Activated CD4-positive, alpha-beta T cell treated with anti-CD3 and anti-CD28 coated beads, Interleukin-2, Interleukin-6, amounts not matched to agents 100 ng/mL and 50 ng/mL, durations not matched to agents 16 hours and 8 hours (primary cell): ENCODE measurements around the gene USP17L25.
A peak's percentile ranks its signal among the peaks of the same experiment; 100 is the strongest.
"Not testable (repeated sequence)": the region's sequence is repeated elsewhere in the genome, so short reads cannot be mapped to it uniquely, and the experiment has no call there.

Source experiments
- DNase-seq: peaks from one replicate; pipeline ENCODE4 v3.0.0-alpha.2; 2020

The USP17L25 gene

GRCh38 chr4:9329611-9330010 is at the start of gene USP17L25:
USP17L25 (plus strand) TSS chr4:9329911; CDS start chr4:9329911, 0 bp downstream.
- DNase-seq = not testable (repeated sequence)

GRCh38 chr4:9324191-9324590 is 5.5 kb upstream of the USP17L25 start:
- DNase-seq = peak; percentile 10

GRCh38 chr4:9324865-9325264 is 4.8 kb upstream of the USP17L25 start, which contains the start of gene USP17L24:
USP17L24 (plus strand) TSS chr4:9325165; CDS start chr4:9325165, 0 bp downstream.
- DNase-seq = not testable (repeated sequence)

GRCh38 chr4:9334358-9334757 is 4.6 kb downstream of the USP17L25 start, which contains the start of gene USP17L26:
USP17L26 (plus strand) TSS chr4:9334658; CDS start chr4:9334658, 0 bp downstream.
- DNase-seq = not testable (repeated sequence)

- DNase-seq = not testable (repeated sequence)
Measured at GRCh38 chr4:9339103-9339502, 9.4 kb downstream of the USP17L25 start, which contains the start of gene USP17L5. USP17L5 (plus strand) TSS chr4:9339403; CDS start chr4:9339403, 0 bp downstream.

- not testable (repeated sequence) for DNase-seq
Measured at GRCh38 chr4:9343848-9344247, 14.1 kb downstream of the USP17L25 start, which contains the start of gene USP17L27. USP17L27 (plus strand) TSS chr4:9344148; CDS start chr4:9344148, 0 bp downstream.

GRCh38 chr4:9348593-9348992 is 18.9 kb downstream of the USP17L25 start, which contains the start of gene USP17L28:
USP17L28 (plus strand) TSS chr4:9348893; CDS start chr4:9348893, 0 bp downstream.
- DNase-seq = not testable (repeated sequence)

- DNase-seq = not testable (repeated sequence)
Measured at GRCh38 chr4:9350866-9351265, 21.2 kb downstream of the USP17L25 start.

GRCh38 chr4:9353338-9353737 is 23.6 kb downstream of the USP17L25 start, which contains the start of gene USP17L29:
USP17L29 (plus strand) TSS chr4:9353638; CDS start chr4:9353638, 0 bp downstream.
- DNase-seq = not testable (repeated sequence)

- not testable (repeated sequence) for DNase-seq
Measured at GRCh38 chr4:9362829-9363228, 33.1 kb downstream of the USP17L25 start, which contains the start of gene USP17L30. USP17L30 (plus strand) TSS chr4:9363129; CDS start chr4:9363129, 0 bp downstream.

- DNase-seq = not testable (repeated sequence)
Measured at GRCh38 chr4:9379881-9380280, 50.2 kb downstream of the USP17L25 start.
